Astrocyte (in vitro differentiated cells and primary cell): ENCODE data around the gene HHIPL2.

ENCODE experiments used
- EZH2 ChIP-seq: IDR thresholded peaks from 2 replicates; pipeline ENCODE4 v1.6.1; 2012; ENCODE audit warnings: mild to moderate bottlenecking, low read length, inconsistent platforms; ENCODE audit not compliant: insufficient read depth
- TF ChIP-seq, protein P1 (sequence below): IDR thresholded peaks from 2 replicates; pipeline ENCODE4 v1.5.1; 2011; ENCODE audit warnings: low read depth, mild to moderate bottlenecking, inconsistent platforms, low read length, moderate library complexity; ENCODE audit not compliant: insufficient read depth

DNA sequence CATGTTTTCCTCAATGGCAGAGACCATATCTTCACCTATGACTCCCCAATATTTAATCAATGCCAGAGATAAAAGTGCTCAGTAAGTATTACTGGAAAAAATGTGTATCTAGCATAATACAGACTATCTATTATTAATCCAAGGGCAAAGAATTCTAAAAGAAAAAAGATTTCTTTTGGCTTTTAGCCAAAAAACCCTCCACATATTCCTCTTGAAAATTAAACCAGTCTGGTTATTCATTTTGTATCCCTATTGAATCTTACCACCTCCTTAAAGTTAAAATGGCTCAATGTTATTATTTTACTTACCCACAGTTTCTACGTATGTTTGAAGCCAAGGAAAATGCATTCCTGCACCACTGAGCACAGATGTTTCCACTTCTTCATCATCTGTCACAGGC, 40.2 kb upstream of the HHIPL2 start:
- TF ChIP-seq, protein P1, sequence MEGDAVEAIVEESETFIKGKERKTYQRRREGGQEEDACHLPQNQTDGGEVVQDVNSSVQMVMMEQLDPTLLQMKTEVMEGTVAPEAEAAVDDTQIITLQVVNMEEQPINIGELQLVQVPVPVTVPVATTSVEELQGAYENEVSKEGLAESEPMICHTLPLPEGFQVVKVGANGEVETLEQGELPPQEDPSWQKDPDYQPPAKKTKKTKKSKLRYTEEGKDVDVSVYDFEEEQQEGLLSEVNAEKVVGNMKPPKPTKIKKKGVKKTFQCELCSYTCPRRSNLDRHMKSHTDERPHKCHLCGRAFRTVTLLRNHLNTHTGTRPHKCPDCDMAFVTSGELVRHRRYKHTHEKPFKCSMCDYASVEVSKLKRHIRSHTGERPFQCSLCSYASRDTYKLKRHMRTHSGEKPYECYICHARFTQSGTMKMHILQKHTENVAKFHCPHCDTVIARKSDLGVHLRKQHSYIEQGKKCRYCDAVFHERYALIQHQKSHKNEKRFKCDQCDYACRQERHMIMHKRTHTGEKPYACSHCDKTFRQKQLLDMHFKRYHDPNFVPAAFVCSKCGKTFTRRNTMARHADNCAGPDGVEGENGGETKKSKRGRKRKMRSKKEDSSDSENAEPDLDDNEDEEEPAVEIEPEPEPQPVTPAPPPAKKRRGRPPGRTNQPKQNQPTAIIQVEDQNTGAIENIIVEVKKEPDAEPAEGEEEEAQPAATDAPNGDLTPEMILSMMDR, result no peak
- no peak for TF ChIP-seq EZH2
